Brain pericyte (primary cell): ENCODE measurements around the gene NUDT1.
A peak's percentile ranks its signal among the peaks of the same experiment; 100 is the strongest.

Source experiments
- DNase-seq: peaks from one replicate; pipeline ENCODE4 v3.0.0-alpha.2; 2012; ENCODE audit warnings: low read depth, low spot score

Gene NUDT1

DNA sequence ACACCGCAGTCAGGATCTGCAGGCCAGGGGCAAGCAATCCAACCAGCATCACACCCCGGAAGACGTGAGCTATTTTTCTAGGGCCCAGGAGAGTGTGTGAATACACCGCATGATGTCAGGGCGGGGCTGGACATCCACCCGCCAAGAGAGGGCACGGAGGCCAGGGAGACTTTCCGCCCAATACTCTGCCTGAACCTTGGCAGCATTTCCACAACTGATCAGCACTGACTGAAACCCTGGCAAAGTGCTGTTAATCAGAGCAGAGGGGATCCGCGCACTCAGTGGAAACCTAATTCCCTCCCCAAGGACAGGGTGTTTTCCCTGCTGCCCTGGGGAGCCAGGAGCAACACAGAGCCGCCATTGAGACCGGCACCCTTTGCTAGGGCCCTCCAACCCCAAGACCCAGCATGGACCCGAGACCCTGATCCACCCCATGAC is 17.5 kb upstream of the NUDT1 start:
- no peak for DNase-seq

- no peak for DNase-seq
Measured at GRCh38 chr7:2224934-2225333, 17.1 kb upstream of the NUDT1 start.

- DNase-seq: no peak
Measured at GRCh38 chr7:2225336-2225735, 16.7 kb upstream of the NUDT1 start.

DNA sequence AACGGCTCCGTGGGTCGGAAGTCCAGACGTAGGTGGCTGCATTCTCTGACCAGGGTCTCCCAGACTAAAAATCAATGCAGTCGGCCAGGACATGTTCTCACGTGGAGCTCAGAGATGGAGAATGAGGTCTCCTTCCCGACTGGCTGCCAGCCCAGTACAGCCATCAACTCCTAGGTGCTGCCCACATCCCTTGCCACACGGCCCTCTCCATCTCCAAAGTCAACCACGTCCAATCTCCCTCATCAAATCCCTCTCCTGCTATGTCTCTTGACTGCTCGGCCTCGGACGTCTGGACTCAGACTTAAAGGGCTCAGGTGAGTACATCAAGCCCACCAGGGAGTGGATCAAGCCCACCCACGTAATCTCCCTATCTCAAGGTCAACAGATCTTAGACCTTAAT is 16.2 kb upstream of the NUDT1 start:
- DNase-seq: no peak

DNA sequence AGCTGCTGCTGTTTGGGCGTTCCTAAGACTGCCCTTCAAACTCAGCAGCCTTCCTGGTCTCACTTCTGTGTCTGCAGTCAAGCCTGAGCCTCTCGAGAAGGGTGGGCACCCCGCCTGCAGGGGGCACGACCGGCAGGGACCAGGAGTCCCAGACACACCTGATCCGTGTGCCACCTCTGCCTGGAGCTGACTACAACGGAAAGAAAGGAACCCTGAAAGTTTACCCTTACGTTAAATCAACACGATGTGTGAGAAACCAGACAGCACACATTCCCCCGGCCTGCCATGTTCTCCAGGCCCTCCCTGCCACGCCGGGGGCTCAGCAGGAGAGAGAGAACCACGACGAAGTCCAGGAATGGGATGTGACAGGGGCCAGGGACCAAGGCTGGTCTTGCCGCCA is 14.3 kb upstream of the NUDT1 start:
- no peak for DNase-seq

DNA sequence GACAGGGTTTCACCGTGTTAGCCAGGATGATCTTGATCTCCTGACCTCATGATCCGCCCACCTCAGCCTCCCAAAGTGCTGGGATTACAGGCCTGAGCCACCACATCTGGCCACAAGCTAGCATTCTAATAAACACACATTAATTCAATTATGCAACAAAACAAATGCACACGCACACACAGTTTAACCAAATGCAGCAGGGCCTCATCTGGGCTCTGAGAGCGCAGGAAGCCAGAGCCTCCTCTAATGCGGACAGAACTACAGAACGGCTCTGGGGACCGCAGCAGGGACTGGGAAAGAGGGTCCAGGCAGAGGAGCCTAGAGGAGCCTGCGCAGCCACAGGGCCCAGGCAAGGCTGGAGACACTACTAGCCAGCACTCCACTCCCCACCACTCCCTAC is 13.1 kb upstream of the NUDT1 start:
- DNase-seq: no peak

GRCh38 chr7:2229467-2229866 is 12.6 kb upstream of the NUDT1 start:
- DNase-seq: no peak

DNA sequence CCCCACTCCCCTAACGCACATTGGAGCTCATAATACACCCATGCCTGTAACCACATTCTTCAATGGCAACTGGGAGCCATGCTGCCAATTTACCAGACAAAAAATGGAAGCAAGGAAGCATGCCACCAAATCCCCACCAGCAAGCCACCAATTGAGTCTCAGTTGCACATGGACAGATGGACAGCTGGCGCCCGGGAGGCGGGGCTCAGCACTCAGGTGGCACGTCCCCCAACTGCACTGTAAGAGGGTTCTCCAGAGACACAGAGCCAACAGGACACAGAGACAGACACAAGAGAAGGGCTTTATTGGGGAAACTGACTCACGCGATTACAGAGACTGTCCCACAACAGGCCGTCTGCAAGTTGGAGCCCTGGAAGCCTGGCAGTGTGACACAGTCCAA is 11.8 kb upstream of the NUDT1 start:
- DNase-seq: no peak

- DNase-seq: no peak
Measured at GRCh38 chr7:2230882-2231281, 11.1 kb upstream of the NUDT1 start.

- no peak for DNase-seq
Measured at GRCh38 chr7:2231992-2232765, 9.8 kb upstream of the NUDT1 start.

DNA sequence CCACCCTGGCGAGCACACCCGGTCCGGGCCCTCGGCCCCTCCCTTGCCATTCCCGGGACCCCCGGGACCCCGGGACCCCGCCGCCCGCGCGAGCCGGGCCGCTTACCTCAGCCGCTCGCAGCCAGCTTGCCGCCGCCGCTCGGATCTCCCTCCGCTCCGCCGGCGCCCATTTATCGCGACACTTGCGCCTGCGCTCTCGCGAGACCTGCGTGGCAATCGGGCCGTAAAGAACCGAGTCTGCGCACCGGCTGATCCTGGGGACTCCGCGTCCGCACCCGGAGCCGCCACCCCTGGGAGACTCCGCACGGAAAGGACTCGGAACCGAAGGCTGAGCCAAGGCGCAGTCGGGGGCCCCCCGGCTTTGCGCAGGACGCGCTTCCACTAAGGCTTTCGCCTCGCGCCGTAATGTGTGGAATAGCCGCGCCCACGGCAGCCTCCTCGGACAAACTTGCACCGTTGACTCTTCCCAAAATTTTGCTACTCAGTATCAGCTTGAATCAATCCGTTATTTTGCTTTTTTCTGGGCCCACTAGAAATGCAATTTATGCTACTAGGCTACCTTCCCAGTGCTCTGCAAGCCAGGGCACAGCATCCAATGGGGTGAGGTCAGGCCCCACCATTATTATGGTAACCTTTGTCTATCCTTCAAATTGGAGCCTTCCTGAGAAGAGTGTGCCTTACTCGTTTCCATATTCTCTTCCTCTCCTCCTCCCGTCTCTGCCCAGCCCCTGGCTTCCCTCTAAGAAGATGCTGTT is 9.1 kb upstream of the NUDT1 start, which contains the start of gene MAD1L1:
Gene MAD1L1, minus strand, starts transcription at position 180 of the 755 bp plus-strand sequence. CDS start 2,812 bp downstream, outside the sequence.
- DNase-seq: peak; percentile 89

DNA sequence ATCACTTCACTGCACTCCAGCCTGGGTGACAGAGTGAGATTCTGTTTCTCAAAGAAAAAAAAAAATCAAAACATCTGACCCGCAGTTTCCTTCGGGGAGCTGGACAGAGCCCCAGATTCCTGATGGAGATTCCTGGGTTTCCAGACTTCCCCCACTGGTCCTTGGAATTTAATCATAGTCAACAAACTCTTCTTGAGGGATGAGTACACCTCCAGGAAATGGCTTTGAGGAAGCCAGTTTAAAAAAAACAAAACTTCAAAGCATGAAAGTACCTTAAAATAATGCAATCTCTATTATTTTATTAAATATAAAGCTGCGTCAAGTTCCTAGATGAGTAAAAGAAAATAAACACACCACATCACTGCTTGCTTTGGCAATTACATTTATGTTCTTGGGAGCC is 8.1 kb upstream of the NUDT1 start:
- DNase-seq: no peak

DNA sequence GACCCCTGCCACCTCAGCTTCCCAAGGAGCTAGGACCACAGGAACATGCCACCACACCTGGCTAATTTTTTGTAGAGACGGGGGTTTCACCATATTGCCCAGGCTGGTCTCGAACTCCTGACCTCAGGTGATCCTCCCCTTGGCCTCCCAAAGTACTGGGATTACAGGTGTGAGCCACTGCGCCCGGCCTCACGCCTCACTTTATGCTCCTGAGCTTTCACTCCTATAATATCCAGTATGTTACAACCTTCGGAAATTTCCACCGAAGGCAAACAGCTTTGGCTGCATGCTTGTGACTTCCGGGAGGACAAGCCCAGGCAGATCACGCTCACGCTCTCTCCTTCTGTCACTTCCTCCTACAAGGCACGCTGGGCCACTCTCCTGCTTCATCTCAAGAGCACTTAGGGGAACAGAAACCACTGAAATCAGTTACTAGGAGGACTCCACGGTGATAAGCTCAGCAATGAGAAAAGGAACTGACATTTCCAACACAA is 4.9 kb upstream of the NUDT1 start:
- DNase-seq: no peak

DNA sequence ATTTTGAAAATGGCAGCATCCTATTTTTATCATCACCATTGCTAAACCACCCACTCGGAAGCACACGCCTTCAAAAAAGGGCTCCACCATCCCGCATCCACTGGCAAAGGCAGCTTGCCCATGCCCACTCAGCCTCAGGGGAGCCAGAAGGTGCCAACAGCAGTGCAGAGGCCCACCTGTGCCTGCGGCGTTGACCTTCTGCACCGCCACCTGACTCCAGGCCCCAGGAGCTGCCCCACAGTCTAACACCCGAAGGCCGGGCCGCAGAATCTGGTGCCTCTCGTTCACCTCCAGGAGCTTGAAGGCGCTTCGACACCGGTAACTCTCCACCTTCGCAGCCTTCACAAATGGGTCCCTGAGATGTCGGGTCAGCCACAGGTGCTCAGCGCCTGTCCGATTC is 2.8 kb upstream of the NUDT1 start:
- DNase-seq: no peak

GRCh38 chr7:2242541-2243429 is 759 bp downstream of the NUDT1 start:
- no peak for DNase-seq

- no peak for DNase-seq
Measured at GRCh38 chr7:2243458-2243857, 1.4 kb downstream of the NUDT1 start.

- no peak for DNase-seq
Measured at GRCh38 chr7:2244404-2244995, 2.5 kb downstream of the NUDT1 start.

GRCh38 chr7:2245883-2246675 is 4.1 kb downstream of the NUDT1 start:
- DNase-seq: no peak

GRCh38 chr7:2247141-2247995 is 5.3 kb downstream of the NUDT1 start:
- DNase-seq: no peak
